Osteocyte (in vitro differentiated cells): ENCODE measurements around the gene MRPL38. TPM values are rescaled to one million over a fixed set of nuclear protein-coding genes. Genes with fewer than 3 reads are reported as not detected.

ENCODE experiments used
- DNase-seq: peaks from one replicate; pipeline ENCODE4 v3.0.0; 2021; ENCODE audit warnings: mixed read lengths; ENCODE audit not compliant: unreplicated experiment; ENCODE audit errors: extremely low spot score
- H3K27ac Mint-ChIP-seq: one replicate; pipeline ENCODE4 v1.8.0; 2021; ENCODE audit warnings: mild to moderate bottlenecking, mixed read lengths; ENCODE audit not compliant: unreplicated experiment
- H3K27me3 Mint-ChIP-seq: one replicate; pipeline ENCODE4 v1.8.0; 2021; ENCODE audit warnings: mixed read lengths; ENCODE audit not compliant: unreplicated experiment
- H3K36me3 Mint-ChIP-seq: one replicate; pipeline ENCODE4 v1.8.0; 2021; ENCODE audit warnings: mixed read lengths; ENCODE audit not compliant: unreplicated experiment
- H3K4me1 Mint-ChIP-seq: one replicate; pipeline ENCODE4 v1.8.0; 2021; ENCODE audit warnings: mixed read lengths; ENCODE audit not compliant: unreplicated experiment
- H3K4me3 Mint-ChIP-seq: one replicate; pipeline ENCODE4 v1.8.0; 2021; ENCODE audit warnings: mild to moderate bottlenecking, moderate library complexity, mixed read lengths; ENCODE audit not compliant: unreplicated experiment
- H3K9me3 Mint-ChIP-seq: one replicate; pipeline ENCODE4 v1.8.0; 2021; ENCODE audit warnings: mixed read lengths; ENCODE audit not compliant: unreplicated experiment
- CTCF ChIP-seq: fragments of 200-600 bp; sonication (generic); IDR thresholded peaks from 2 replicates; pipeline ENCODE4 v1.5.0; 2021; ENCODE audit warnings: antibody characterized with exemption, mild to moderate bottlenecking, moderate library complexity
- long read RNA-seq: library from polyadenylated mRNA; unstranded; transcript quantifications from one replicate; pipeline ENCODE4 v2.0.0, GENCODE V29; 2021
- total RNA-seq: library from RNA; stranded (reverse); gene quantifications from 2 replicates; pipeline ENCODE4 v1.2.1, GENCODE V29; 2021

Gene MRPL38
- total RNA-seq: 71.1 and 73.6 TPM in 2 replicates
- long read RNA-seq, transcript MRPL38-201 (9 exons, 1,888 nt): major isoform, 12 of 12 reads
- long read RNA-seq, partial matches to known transcripts: 0 of 12 reads
- long read RNA-seq, other reads (novel, unspliced or antisense): 0 of 12 reads

DNA sequence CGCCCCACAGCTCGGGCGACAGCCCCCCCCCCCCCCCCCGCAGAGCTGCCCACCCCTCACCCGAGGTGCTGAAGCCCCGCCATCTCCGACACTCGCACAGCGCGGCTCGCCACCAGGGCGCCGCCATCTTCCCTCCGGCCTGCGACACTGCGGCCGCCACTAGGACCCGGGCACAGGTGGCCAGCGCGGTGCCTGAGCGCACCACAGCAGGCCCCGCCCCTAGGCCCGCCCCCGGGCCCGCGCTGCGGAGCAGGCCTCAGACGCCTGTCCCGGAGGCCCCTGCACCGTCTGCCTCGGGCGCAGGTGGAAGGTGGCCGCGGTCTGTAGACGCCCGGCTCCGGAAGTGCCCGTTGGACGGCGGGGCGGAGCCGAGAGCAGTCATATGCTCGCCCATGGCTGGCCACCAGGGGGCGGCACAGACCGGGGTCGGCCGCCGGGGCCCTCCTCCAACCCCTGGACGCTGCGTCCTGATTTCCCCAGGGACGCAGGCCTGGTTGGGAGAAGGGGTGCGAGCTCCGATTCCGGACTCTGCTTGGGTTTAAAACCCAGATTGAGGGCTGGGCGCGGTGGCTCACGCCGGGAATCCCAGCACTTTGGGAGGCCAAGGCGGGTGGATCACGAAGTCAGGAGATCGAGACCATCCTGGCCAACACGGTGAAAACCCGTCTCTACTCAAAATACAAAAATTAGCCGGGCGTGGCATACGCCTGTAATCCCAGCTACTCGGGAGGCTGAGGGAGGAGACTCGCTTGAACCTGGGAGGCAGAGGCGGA is at the start of gene MRPL38:
Gene MRPL38, minus strand, starts transcription at position 136 of the 773 bp plus-strand sequence. Its CDS starts 9 bp downstream, at position 127.
- peak; percentile 100 for TF ChIP-seq CTCF
- Mint-ChIP-seq H3K36me3 (peaks cover 6% of the 10 kb centered on the region), H3K4me1 (peaks cover 8% of the 10 kb centered on the region), H3K27ac (peak within 1 kb of the TSS; percentile 93), H3K9me3 (no peaks in the 10 kb centered on the region), H3K4me3 (peak within 1 kb of the TSS; percentile 87), H3K27me3 (no peaks in the 10 kb centered on the region)
- peak; percentile 99 for DNase-seq

- Mint-ChIP-seq H3K27ac (peak overlapping the region; percentile 41), H3K27me3 (no peaks in the 10 kb centered on the region), H3K9me3 (no peaks in the 10 kb centered on the region), H3K4me1 (peaks cover 7% of the 10 kb centered on the region), H3K4me3 (no peak overlapping the region), H3K36me3 (peaks cover 50% of the 10 kb centered on the region)
- TF ChIP-seq CTCF: no peak
- no peak for DNase-seq
These were observed 46.3 kb upstream of the MRPL38 start for GRCh38 chr17:75950855-75951554.

GRCh38 chr17:75950421-75950820 is 45.7 kb upstream of the MRPL38 start:
- no peak for TF ChIP-seq CTCF
- no peaks in the 10 kb centered on the region for H3K9me3 Mint-ChIP-seq
- no peak for DNase-seq
- no peak overlapping the region for H3K4me3 Mint-ChIP-seq
- peaks cover 7% of the 10 kb centered on the region for H3K4me1 Mint-ChIP-seq
- no peak overlapping the region for H3K27ac Mint-ChIP-seq
- no peaks in the 10 kb centered on the region for H3K27me3 Mint-ChIP-seq
- H3K36me3 Mint-ChIP-seq: peaks cover 50% of the 10 kb centered on the region

DNA sequence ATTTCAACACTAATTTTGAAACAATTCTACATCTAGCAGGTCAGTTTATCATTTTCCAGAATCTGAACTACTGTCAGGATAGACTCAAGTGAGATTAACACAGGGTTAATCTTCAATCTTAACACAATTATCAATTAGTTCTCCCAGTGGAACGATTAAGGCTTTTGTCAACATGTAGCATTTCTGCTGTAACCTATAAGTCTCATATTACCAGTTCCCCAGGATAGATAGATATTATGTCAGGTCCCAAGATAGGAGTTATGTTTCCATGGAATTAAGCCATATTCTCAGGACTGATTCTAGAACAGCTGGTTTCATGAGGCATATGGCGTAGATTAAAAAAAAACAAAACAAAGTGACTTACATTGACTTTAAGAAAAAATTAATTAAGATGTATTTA is 40.5 kb upstream of the MRPL38 start:
- no peaks in the 10 kb centered on the region for H3K27me3 Mint-ChIP-seq
- no peak for DNase-seq
- H3K9me3 Mint-ChIP-seq: no peaks in the 10 kb centered on the region
- no peak overlapping the region for H3K27ac Mint-ChIP-seq
- peaks cover 11% of the 10 kb centered on the region for H3K4me1 Mint-ChIP-seq
- no peak for TF ChIP-seq CTCF
- no peak overlapping the region for H3K4me3 Mint-ChIP-seq
- H3K36me3 Mint-ChIP-seq: peaks cover 33% of the 10 kb centered on the region

DNA sequence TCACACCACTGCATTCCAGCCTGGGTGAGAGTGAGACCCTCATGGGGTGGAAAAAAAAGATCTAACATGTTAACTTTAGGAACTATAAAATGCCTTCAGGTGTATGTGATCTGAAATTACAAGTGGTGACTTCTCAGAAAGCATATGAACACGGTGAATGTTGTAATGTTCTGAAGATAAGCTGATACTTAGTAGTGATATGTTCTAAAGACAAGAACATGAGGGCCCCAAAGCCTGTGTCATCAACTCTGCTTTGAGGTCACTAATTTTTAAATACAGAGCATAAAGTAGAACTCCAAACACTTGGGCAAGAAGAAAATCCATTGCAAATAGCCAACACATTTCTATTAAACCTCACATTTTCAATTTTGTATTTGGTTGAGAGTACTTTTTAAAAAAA is 38.8 kb upstream of the MRPL38 start:
- Mint-ChIP-seq H3K4me3 (no peak overlapping the region), H3K9me3 (no peaks in the 10 kb centered on the region), H3K27me3 (no peaks in the 10 kb centered on the region), H3K36me3 (peaks cover 19% of the 10 kb centered on the region), H3K4me1 (peaks cover 14% of the 10 kb centered on the region), H3K27ac (no peak overlapping the region)
- no peak for TF ChIP-seq CTCF
- DNase-seq: no peak
